Measurements from ENCODE around the gene B4GALT2.
A peak's percentile ranks its signal among the peaks of the same experiment; 100 is the strongest.

B4GALT2 gene

DNA sequence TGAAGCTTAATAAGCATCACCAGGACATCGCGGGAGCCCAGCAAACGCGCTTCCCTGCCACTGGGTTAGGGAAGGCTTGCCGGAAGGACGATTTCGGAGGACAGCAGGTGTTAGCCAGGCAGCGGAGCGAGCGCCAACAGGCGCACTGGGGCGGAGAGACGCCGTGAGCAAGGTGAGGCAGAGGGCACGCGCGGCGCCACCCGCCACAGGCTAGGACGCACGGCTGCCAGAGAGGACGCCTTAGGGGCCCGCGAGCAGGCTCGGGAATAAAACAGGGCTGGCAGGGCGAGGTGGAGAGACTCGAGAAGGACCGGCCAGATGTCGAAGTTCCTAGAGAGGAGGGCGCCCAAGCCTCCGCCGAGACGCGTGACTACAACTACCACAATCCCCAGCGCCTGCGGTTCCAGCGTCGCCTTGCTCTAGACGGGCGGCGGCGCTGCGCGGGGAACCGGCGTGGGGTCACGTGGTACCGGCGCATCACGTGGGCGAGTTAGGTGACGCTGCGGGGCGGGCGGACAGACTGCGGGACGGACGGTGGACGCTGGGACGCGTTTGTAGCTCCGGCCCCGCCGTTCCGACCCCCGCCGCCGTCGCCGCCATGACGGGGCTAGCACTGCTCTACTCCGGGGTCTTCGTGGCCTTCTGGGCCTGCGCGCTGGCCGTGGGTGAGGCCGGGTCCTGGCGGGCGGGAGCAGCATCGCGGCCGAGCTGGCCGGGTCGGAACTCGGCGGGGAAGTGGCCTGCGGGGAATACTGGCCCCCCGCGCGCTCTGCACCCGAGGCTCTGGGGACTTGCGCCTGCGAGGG, 4.4 kb upstream of the B4GALT2 start, which contains the start of gene ATP6V0B:
Gene ATP6V0B, plus strand, starts transcription at position 518 of the 806 bp plus-strand sequence. Its CDS starts 81 bp downstream, at position 599.
- Histone ChIP-seq H3K36me3 (ENCODE audit: control insufficient read depth, insufficient read depth, low read length, severe bottlenecking) (peaks cover 28% of the 10 kb centered on the region), H3K4me3 (ENCODE audit: low read length) (peak within 1 kb of the TSS; percentile 91), H3K4me1 (ENCODE audit: control insufficient read depth, insufficient read depth, low read length) (peaks cover 36% of the 10 kb centered on the region), H3K27me3 (replicated peaks; ENCODE audit: control insufficient read depth, insufficient read depth, low read length) (no peaks in the 10 kb centered on the region), H3K9ac (ENCODE audit: low read length) (peak within 1 kb of the TSS; percentile 94), H3K9me3 (ENCODE audit: control insufficient read depth, low read length) (no peaks in the 10 kb centered on the region)
- peak; percentile 99 for DNase-seq (ENCODE audit: low read depth)

DNA sequence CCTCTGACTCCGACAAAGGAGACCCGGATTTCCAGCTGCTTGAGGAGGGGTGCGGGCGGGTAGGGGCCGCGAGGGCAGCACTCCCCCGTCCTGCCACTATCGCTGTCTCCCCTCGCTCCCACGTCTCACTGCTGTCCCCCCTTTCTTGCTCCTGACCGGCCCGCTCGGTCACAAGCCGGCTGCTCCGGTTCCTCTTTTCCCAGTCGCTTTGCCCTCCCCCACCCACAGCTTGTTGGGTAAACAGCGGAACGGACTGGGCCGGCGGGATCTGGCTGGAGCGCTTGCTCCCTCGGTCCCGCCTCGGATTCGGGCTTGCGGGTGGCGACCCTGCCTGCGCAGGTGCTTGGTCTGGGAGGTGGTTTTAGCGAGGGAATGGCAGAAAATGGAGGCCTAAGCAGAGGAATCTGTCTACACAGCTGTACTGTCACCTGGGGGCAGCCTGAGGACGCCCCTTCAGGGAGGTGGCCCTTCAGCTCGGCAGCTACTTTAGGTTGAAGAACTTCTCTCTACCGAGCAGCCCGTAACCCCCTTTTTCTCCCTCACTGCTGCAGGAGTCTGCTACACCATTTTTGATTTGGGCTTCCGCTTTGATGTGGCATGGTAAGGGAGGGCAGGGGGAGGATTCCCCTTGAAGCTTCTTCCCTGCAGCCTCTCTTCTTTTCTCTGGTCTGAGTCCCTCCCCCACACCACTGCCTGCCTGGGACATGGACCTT, 3.6 kb upstream of the B4GALT2 start:
- peak overlapping the region; percentile 94 for H3K9ac ChIP-seq (ENCODE audit: low read length)
- peak; percentile 67 for DNase-seq (ENCODE audit: low read depth)
- no peaks in the 10 kb centered on the region for H3K27me3 ChIP-seq (replicated peaks; ENCODE audit: control insufficient read depth, insufficient read depth, low read length)
- peaks cover 28% of the 10 kb centered on the region for H3K36me3 ChIP-seq (ENCODE audit: control insufficient read depth, insufficient read depth, low read length, severe bottlenecking)
- H3K9me3 ChIP-seq (ENCODE audit: control insufficient read depth, low read length), result no peaks in the 10 kb centered on the region
- H3K4me3 ChIP-seq (ENCODE audit: low read length), result peak overlapping the region; percentile 91
- H3K4me1 ChIP-seq (ENCODE audit: control insufficient read depth, insufficient read depth, low read length), result peaks cover 40% of the 10 kb centered on the region

DNA sequence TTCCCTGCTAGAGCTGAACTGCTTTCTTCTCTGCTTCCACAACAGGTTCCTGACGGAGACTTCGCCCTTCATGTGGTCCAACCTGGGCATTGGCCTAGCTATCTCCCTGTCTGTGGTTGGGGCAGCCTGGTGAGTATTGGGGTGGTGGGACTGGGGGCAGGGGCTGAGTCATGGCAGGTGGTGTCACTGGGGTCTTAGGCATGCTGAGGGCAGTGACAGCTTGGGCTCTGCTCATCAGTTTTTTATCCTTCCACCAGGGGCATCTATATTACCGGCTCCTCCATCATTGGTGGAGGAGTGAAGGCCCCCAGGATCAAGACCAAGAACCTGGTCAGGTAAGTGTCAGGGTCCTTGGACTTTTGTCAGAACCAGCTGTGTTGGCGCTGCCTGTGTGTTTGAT, 3.0 kb upstream of the B4GALT2 start:
- no peak for DNase-seq (ENCODE audit: low read depth)
- peak overlapping the region; percentile 94 for H3K9ac ChIP-seq (ENCODE audit: low read length)
- H3K36me3 ChIP-seq (ENCODE audit: control insufficient read depth, insufficient read depth, low read length, severe bottlenecking), result peaks cover 28% of the 10 kb centered on the region
- peak overlapping the region; percentile 91 for H3K4me3 ChIP-seq (ENCODE audit: low read length)
- H3K27me3 ChIP-seq (replicated peaks; ENCODE audit: control insufficient read depth, insufficient read depth, low read length), result no peaks in the 10 kb centered on the region
- H3K4me1 ChIP-seq (ENCODE audit: control insufficient read depth, insufficient read depth, low read length), result peaks cover 39% of the 10 kb centered on the region
- H3K9me3 ChIP-seq (ENCODE audit: control insufficient read depth, low read length), result no peaks in the 10 kb centered on the region

DNA sequence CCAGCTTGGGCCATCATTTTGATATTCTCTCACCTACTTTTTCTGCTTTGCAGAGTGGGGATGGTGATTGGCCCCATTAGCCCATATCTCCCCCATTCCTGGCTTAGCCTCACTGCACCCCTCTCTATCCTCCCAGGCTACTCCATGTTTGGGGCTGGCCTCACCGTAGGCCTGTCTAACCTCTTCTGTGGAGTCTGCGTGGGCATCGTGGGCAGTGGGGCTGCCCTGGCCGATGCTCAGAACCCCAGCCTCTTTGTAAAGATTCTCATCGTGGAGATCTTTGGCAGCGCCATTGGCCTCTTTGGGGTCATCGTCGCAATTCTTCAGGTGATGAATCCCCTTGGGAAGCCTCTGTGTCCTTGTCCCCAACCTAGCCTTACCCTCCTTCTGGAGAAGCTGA, 2.1 kb upstream of the B4GALT2 start:
- H3K9ac ChIP-seq (ENCODE audit: low read length), result peak overlapping the region; percentile 1
- no peak for DNase-seq (ENCODE audit: low read depth)
- H3K4me3 ChIP-seq (ENCODE audit: low read length), result no peak overlapping the region
- H3K4me1 ChIP-seq (ENCODE audit: control insufficient read depth, insufficient read depth, low read length), result peaks cover 39% of the 10 kb centered on the region
- no peaks in the 10 kb centered on the region for H3K27me3 ChIP-seq (replicated peaks; ENCODE audit: control insufficient read depth, insufficient read depth, low read length)
- peaks cover 28% of the 10 kb centered on the region for H3K36me3 ChIP-seq (ENCODE audit: control insufficient read depth, insufficient read depth, low read length, severe bottlenecking)
- H3K9me3 ChIP-seq (ENCODE audit: control insufficient read depth, low read length), result no peaks in the 10 kb centered on the region

DNA sequence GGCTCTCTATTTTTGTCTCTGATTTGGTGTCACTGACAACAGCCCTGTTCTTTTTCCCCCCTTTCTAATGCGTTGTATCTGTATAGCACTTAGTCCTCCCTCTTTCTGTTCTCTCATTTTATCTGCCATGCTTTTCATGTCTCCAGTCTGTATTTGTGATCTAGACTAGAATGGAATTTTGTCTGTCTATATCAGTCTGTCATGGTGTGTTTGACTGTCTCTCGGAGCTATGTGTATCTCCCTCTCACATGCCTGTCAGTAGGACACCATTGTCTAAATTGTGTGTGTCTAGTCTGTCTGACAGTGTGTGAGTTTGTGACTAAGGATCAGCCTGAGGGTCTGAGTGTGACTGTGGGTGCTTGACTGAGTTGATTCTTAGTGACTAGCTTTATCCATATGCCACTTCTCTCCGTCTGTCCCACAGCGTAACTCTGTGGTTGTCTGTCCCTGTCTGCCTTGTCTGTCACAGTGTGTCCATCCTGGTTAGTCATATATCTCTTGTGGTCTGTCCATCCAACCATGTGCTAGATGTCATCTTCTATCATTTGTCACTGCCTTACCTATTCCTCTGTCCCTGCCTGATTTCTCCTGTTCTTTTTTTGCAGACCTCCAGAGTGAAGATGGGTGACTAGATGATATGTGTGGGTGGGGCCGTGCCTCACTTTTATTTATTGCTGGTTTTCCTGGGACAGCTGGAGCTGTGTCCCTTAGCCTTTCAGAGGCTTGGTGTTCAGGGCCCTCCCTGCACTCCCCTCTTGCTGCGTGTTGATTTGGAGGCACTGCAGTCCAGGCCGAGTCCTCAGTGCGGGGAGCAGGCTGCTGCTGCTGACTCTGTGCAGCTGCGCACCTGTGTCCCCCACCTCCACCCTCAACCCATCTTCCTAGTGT, 1.4 kb upstream of the B4GALT2 start:
- no peak overlapping the region for H3K9ac ChIP-seq (ENCODE audit: low read length)
- no peaks in the 10 kb centered on the region for H3K9me3 ChIP-seq (ENCODE audit: control insufficient read depth, low read length)
- no peak overlapping the region for H3K4me3 ChIP-seq (ENCODE audit: low read length)
- no peaks in the 10 kb centered on the region for H3K27me3 ChIP-seq (replicated peaks; ENCODE audit: control insufficient read depth, insufficient read depth, low read length)
- H3K36me3 ChIP-seq (ENCODE audit: control insufficient read depth, insufficient read depth, low read length, severe bottlenecking), result peaks cover 21% of the 10 kb centered on the region
- no peak for DNase-seq (ENCODE audit: low read depth)
- peaks cover 39% of the 10 kb centered on the region for H3K4me1 ChIP-seq (ENCODE audit: control insufficient read depth, insufficient read depth, low read length)

DNA sequence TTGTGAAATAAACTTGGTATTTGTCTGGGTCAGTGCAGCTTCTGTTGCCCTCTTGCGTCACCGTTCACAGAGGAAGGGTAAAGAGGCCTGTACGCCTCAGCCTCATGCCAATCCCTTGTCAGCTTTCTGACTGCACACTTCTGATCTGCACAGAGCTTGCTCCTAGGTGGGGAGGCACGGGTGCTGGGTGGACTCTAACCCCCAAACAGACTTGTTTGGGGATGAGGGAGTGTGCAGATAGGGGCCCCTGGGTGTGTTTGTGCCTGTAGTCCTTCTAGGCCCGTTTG, 803 bp upstream of the B4GALT2 start:
- peaks cover 39% of the 10 kb centered on the region for H3K4me1 ChIP-seq (ENCODE audit: control insufficient read depth, insufficient read depth, low read length)
- H3K27me3 ChIP-seq (replicated peaks; ENCODE audit: control insufficient read depth, insufficient read depth, low read length), result no peaks in the 10 kb centered on the region
- H3K4me3 ChIP-seq (ENCODE audit: low read length), result peak overlapping the region; percentile 81
- no peak for DNase-seq (ENCODE audit: low read depth)
- peaks cover 20% of the 10 kb centered on the region for H3K36me3 ChIP-seq (ENCODE audit: control insufficient read depth, insufficient read depth, low read length, severe bottlenecking)
- H3K9me3 ChIP-seq (ENCODE audit: control insufficient read depth, low read length), result no peaks in the 10 kb centered on the region
- H3K9ac ChIP-seq (ENCODE audit: low read length), result peak overlapping the region; percentile 86

DNA sequence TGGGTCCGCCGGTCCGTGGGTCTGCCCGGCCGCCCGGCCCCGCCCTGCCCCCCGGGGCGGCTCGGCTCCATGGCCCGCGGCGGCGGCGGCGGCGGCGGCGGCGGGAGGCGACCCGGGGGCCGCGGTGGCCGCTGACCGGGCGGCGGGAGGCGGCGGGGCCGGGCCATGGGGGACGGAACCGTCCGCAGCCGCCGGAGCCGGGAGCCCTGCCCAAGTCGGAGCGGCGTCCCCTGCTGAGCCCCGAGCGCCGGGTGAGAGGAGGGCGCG, 184 bp downstream of the B4GALT2 start:
- Histone ChIP-seq H3K9ac (ENCODE audit: low read length) (peak overlapping the region; percentile 83), H3K36me3 (ENCODE audit: control insufficient read depth, insufficient read depth, low read length, severe bottlenecking) (peaks cover 20% of the 10 kb centered on the region), H3K9me3 (ENCODE audit: control insufficient read depth, low read length) (no peaks in the 10 kb centered on the region)

DNA sequence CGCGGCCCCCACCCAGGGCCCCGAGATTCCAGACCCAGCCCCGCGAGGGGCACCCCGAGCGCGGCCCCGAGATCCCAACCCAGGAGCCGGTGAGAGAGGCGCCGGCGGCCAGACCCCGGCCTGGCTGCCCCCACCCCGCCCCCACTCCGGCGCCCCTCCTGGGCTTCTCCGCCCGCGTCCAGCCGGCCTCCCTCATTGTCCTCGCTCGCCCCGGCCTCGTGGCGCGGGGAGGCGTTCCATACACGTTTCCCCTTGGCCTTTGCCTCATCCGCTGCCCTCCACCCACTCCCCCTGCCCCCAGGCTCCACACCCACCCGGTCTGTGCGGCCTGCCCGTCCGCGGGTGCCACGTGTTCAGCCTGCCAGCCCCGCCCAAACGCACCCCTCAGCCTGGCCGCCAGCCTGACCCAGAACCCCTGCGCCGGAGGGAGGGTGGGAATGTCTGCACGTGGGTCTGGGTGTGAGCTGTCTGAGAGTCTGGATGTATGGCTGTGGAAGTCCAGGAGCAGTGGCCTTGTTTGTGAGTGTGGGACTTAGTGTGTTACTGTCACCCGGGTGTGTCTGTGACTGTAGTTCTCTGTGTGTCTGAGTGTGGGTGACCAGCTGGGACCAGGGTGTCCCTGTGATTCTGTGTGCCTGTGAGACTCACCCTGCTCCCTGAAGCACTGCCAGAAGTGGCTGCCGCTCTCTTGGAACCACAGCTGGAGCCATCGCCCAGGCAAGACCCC, 681 bp downstream of the B4GALT2 start:
- peak overlapping the region; percentile 84 for H3K4me3 ChIP-seq (ENCODE audit: low read length)
- no peaks in the 10 kb centered on the region for H3K9me3 ChIP-seq (ENCODE audit: control insufficient read depth, low read length)
- H3K27me3 ChIP-seq (replicated peaks; ENCODE audit: control insufficient read depth, insufficient read depth, low read length), result no peaks in the 10 kb centered on the region
- peaks cover 34% of the 10 kb centered on the region for H3K4me1 ChIP-seq (ENCODE audit: control insufficient read depth, insufficient read depth, low read length)
- peaks cover 20% of the 10 kb centered on the region for H3K36me3 ChIP-seq (ENCODE audit: control insufficient read depth, insufficient read depth, low read length, severe bottlenecking)
- H3K9ac ChIP-seq (ENCODE audit: low read length), result peak overlapping the region; percentile 83
- peak; percentile 79 for DNase-seq (ENCODE audit: low read depth)

More for the DNA sequence above, 184 bp downstream of the B4GALT2 start:
- Histone ChIP-seq H3K4me3 (ENCODE audit: low read length) (peak overlapping the region; percentile 84), H3K4me1 (ENCODE audit: control insufficient read depth, insufficient read depth, low read length) (peaks cover 36% of the 10 kb centered on the region), H3K27me3 (replicated peaks; ENCODE audit: control insufficient read depth, insufficient read depth, low read length) (no peaks in the 10 kb centered on the region)
- DNase-seq (ENCODE audit: low read depth), result no peak

DNA sequence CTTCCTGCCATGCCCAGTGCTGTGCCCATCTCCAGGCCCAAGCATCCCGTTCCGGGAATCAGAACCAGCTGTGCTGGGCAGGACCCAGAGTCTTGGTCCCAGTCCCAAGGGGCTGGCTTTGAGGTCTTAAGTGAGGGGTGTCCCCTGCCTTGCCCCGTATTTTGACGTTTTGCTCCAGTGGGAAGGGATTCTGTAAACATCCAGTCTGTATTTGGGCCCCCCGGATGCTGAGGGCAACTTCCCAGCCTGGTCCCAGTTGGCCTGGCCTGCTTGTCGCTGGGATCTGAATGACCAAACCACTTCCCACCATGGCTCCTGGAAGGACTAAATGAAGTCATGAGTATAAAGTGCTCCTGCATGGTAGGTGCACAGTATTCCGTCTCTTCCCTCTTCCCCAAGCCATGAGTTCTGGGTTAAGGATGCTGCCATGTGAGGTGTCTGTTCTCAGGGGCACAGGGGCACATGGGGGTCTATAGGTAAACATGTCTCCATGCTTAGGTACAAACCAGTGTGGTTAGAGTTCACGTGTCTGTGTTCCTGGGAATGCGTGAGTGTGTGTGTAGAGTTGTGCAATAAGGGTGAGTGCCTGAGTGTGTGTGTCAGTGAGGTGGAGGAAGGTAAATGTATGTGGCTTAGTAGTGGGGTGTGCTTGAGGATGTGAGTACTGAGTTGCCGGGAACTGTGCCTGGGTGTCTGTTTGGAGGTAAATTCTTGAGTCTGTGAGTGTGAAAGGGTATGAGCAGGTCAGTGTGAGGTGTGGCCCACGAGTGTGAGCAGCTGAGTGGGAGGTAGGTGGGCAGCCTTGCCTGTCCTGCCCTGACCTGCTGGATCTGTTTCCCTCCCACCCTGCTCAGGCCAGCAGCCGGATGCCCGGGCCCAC, 1.5 kb downstream of the B4GALT2 start:
- no peaks in the 10 kb centered on the region for H3K27me3 ChIP-seq (replicated peaks; ENCODE audit: control insufficient read depth, insufficient read depth, low read length)
- peak overlapping the region; percentile 84 for H3K4me3 ChIP-seq (ENCODE audit: low read length)
- peak overlapping the region; percentile 83 for H3K9ac ChIP-seq (ENCODE audit: low read length)
- H3K9me3 ChIP-seq (ENCODE audit: control insufficient read depth, low read length), result no peaks in the 10 kb centered on the region
- H3K36me3 ChIP-seq (ENCODE audit: control insufficient read depth, insufficient read depth, low read length, severe bottlenecking), result peaks cover 26% of the 10 kb centered on the region
- peak; percentile 34 for DNase-seq (ENCODE audit: low read depth)
- peaks cover 33% of the 10 kb centered on the region for H3K4me1 ChIP-seq (ENCODE audit: control insufficient read depth, insufficient read depth, low read length)

DNA sequence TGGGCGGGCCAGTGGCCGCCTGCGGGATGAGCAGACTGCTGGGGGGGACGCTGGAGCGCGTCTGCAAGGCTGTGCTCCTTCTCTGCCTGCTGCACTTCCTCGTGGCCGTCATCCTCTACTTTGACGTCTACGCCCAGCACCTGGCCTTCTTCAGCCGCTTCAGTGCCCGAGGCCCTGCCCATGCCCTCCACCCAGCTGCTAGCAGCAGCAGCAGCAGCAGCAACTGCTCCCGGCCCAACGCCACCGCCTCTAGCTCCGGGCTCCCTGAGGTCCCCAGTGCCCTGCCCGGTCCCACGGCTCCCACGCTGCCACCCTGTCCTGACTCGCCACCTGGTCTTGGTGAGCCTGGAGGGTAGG, 2.1 kb downstream of the B4GALT2 start:
- no peak overlapping the region for H3K9ac ChIP-seq (ENCODE audit: low read length)
- no peak for DNase-seq (ENCODE audit: low read depth)
- peaks cover 27% of the 10 kb centered on the region for H3K4me1 ChIP-seq (ENCODE audit: control insufficient read depth, insufficient read depth, low read length)
- no peak overlapping the region for H3K4me3 ChIP-seq (ENCODE audit: low read length)
- H3K27me3 ChIP-seq (replicated peaks; ENCODE audit: control insufficient read depth, insufficient read depth, low read length), result no peaks in the 10 kb centered on the region
- peaks cover 32% of the 10 kb centered on the region for H3K36me3 ChIP-seq (ENCODE audit: control insufficient read depth, insufficient read depth, low read length, severe bottlenecking)
- H3K9me3 ChIP-seq (ENCODE audit: control insufficient read depth, low read length), result no peaks in the 10 kb centered on the region
